Smooth muscle cell (in vitro differentiated cells): ENCODE results near the gene C10orf62. TPM values are rescaled to one million over a fixed set of nuclear protein-coding genes. Genes with fewer than 3 reads are reported as not detected.

ENCODE experiments used
- DNase-seq: peaks from one replicate; lab custom pipeline; 2025; ENCODE audit not compliant: unreplicated experiment; lab: John Stamatoyannopoulos, UW
- H2AFZ ChIP-seq: fragments of 200-600 bp; sonication (generic); 2 replicates; pipeline ENCODE4 v1.6.0; 2016; ENCODE audit warnings: antibody characterized with exemption, low read depth, mild to moderate bottlenecking
- H3F3A ChIP-seq: fragments of 200-600 bp; sonication (generic); 2 replicates; pipeline ENCODE4 v1.6.0; 2017; ENCODE audit warnings: antibody characterized with exemption, low read depth
- H3K27ac ChIP-seq: fragments of 200-600 bp; sonication (generic); 2 replicates; pipeline ENCODE4 v1.5.1; 2016; ENCODE audit warnings: low read depth, mild to moderate bottlenecking
- H3K27me3 ChIP-seq: fragments of 200-600 bp; sonication (generic); 2 replicates; pipeline ENCODE4 v1.6.1; 2016; ENCODE audit warnings: low read depth, mild to moderate bottlenecking
- H3K36me3 ChIP-seq: fragments of 200-600 bp; sonication (generic); 2 replicates; pipeline ENCODE4 v1.5.1; 2016; ENCODE audit warnings: low read depth
- H3K4me1 ChIP-seq: fragments of 200-600 bp; sonication (generic); 2 replicates; pipeline ENCODE4 v1.5.1; 2016; ENCODE audit warnings: low read depth
- H3K4me2 ChIP-seq: fragments of 200-600 bp; sonication (generic); 2 replicates; pipeline ENCODE4 v1.6.0; 2016; ENCODE audit warnings: mild to moderate bottlenecking
- H3K4me3 ChIP-seq: fragments of 200-600 bp; sonication (generic); 2 replicates; pipeline ENCODE4 v1.5.1; 2016; ENCODE audit warnings: mild to moderate bottlenecking
- H3K79me2 ChIP-seq: fragments of 200-600 bp; sonication (generic); 2 replicates; pipeline ENCODE4 v1.6.0; 2016; ENCODE audit warnings: low read depth, mild to moderate bottlenecking
- H3K9ac ChIP-seq: fragments of 200-600 bp; sonication (generic); 2 replicates; pipeline ENCODE4 v1.6.0; 2016; ENCODE audit warnings: low read depth
- H3K9me3 ChIP-seq: fragments of 200-600 bp; sonication (generic); replicated peaks from 2 replicates; pipeline ENCODE4 v1.5.1; 2016; ENCODE audit warnings: low read depth
- H4K20me1 ChIP-seq: fragments of 200-600 bp; sonication (generic); 2 replicates; pipeline ENCODE4 v1.6.0; 2016; ENCODE audit warnings: low read depth
- CTCF ChIP-seq: fragments of 200-600 bp; sonication (generic); IDR thresholded peaks from 2 replicates; pipeline ENCODE4 v1.5.1; 2017; ENCODE audit warnings: borderline replicate concordance, mild to moderate bottlenecking, antibody characterized with exemption; ENCODE audit not compliant: insufficient read depth, poor library complexity, severe bottlenecking
- WGBS: methylation state at CpG from one replicate; pipeline ENCODE4 v1.1.7; 2016; ENCODE audit warnings: low lambda C conversion rate; 5-methylcytosine and 5-hydroxymethylcytosine counted together
- polyA plus RNA-seq: library from polyadenylated mRNA; unstranded; fragments of >200 nt; fragmentation: Nextera tagmentation; extraction: Ambion mirVana; gene quantifications from 2 replicates; pipeline ENCODE4 v1.2.1, GENCODE V29; 2016
- total RNA-seq: library from RNA; depleted of rRNA; stranded (reverse); fragments of >200 nt; gene quantifications from 2 replicates; pipeline ENCODE4 v1.2.3, GENCODE V29; 2014

Gene C10orf62
- total and polyA plus RNA-seq, 2 experiments from 2014 or later: not detected

- Histone ChIP-seq H3K4me1 (no peaks in the 10 kb centered on the region), H3K4me2 (peak overlapping the region; percentile 28), H3K79me2 (no peaks in the 10 kb centered on the region), H2AFZ (no peak overlapping the region), H3K36me3 (no peaks in the 10 kb centered on the region), H4K20me1 (no peaks in the 10 kb centered on the region), H3F3A (peaks cover 6% of the 10 kb centered on the region), H3K9ac (peak overlapping the region; percentile 58), H3K9me3 (no peaks in the 10 kb centered on the region), H3K4me3 (no peak overlapping the region), H3K27me3 (no peaks in the 10 kb centered on the region), H3K27ac (peak overlapping the region; percentile 90)
- whole genome bisulfite sequencing: 39% methylated on average over 9 of the region's 10 CpGs
- no peak for DNase-seq
- TF ChIP-seq CTCF: no peak
Observed at GRCh38 chr10:97596101-97597082, 6.9 kb downstream of the C10orf62 start.

GRCh38 chr10:97597778-97598177 lies 8.3 kb downstream of the C10orf62 start:
- WGBS: 98% methylated on average over 2 of the region's 2 CpGs
- TF ChIP-seq CTCF: no peak
- no peaks in the 10 kb centered on the region for H3K4me1 ChIP-seq
- H3K4me2 ChIP-seq: no peak overlapping the region
- H2AFZ ChIP-seq: no peak overlapping the region
- no peaks in the 10 kb centered on the region for H3K27me3 ChIP-seq
- no peak overlapping the region for H3K9ac ChIP-seq
- H3K9me3 ChIP-seq: no peaks in the 10 kb centered on the region
- H3K79me2 ChIP-seq: no peaks in the 10 kb centered on the region
- H3K4me3 ChIP-seq: no peak overlapping the region
- peak overlapping the region; percentile 90 for H3K27ac ChIP-seq
- DNase-seq: no peak
- H3F3A ChIP-seq: peaks cover 6% of the 10 kb centered on the region
- no peaks in the 10 kb centered on the region for H3K36me3 ChIP-seq
- H4K20me1 ChIP-seq: no peaks in the 10 kb centered on the region

GRCh38 chr10:97598407-97599271 lies 9.1 kb downstream of the C10orf62 start:
- Histone ChIP-seq H3K9ac (no peak overlapping the region), H3K79me2 (no peaks in the 10 kb centered on the region), H3F3A (peaks cover 6% of the 10 kb centered on the region), H3K27ac (no peak overlapping the region), H4K20me1 (no peaks in the 10 kb centered on the region), H3K4me3 (no peak overlapping the region), H3K9me3 (no peaks in the 10 kb centered on the region), H3K27me3 (no peaks in the 10 kb centered on the region), H3K36me3 (no peaks in the 10 kb centered on the region), H2AFZ (no peak overlapping the region), H3K4me2 (no peak overlapping the region), H3K4me1 (no peaks in the 10 kb centered on the region)
- WGBS: 96% methylated on average over 19 of the region's 19 CpGs
- TF ChIP-seq CTCF: no peak
- DNase-seq: no peak
